Activated T-cell treated with anti-CD3 and anti-CD28 coated beads for 1 hour (primary cell): Measurements from ENCODE around the gene HSF4.

ENCODE experiments used
- DNase-seq: peaks from one replicate; pipeline ENCODE4 v3.0.0-alpha.2; 2020; ENCODE audit warnings: low read depth

HSF4 gene

GRCh38 chr16:67184995-67185650 is 20.6 kb downstream of the HSF4 start:
- DNase-seq, result peak; percentile 84

GRCh38 chr16:67185651-67186134 is 21.1 kb downstream of the HSF4 start:
- DNase-seq, result no peak

GRCh38 chr16:67186550-67186950 is 22.0 kb downstream of the HSF4 start:
- no peak for DNase-seq

- no peak for DNase-seq
Measured at GRCh38 chr16:67187175-67187890, 22.8 kb downstream of the HSF4 start.

- no peak for DNase-seq
Measured at GRCh38 chr16:67188323-67188722, 23.8 kb downstream of the HSF4 start.

GRCh38 chr16:67188798-67189197 is 24.3 kb downstream of the HSF4 start:
- no peak for DNase-seq

GRCh38 chr16:67190041-67190440 is 25.5 kb downstream of the HSF4 start, which contains the start of gene EXOC3L1:
Gene EXOC3L1 (minus strand): TSS chr16:67190136. CDS start chr16:67189676, 460 bp downstream.
- no peak for DNase-seq

GRCh38 chr16:67190448-67191399 is 26.2 kb downstream of the HSF4 start:
- DNase-seq, result no peak

GRCh38 chr16:67191411-67191994 is 27.0 kb downstream of the HSF4 start:
- DNase-seq, result no peak

- DNase-seq, result peak; percentile 74
Measured at GRCh38 chr16:67191995-67192681, 27.6 kb downstream of the HSF4 start, which contains the start of gene E2F4. Gene E2F4 (plus strand): TSS chr16:67192155. CDS start chr16:67192228, 73 bp downstream.

- DNase-seq, result no peak
Measured at GRCh38 chr16:67192781-67193361, 28.3 kb downstream of the HSF4 start.

GRCh38 chr16:67193536-67193935 is 29.0 kb downstream of the HSF4 start:
- DNase-seq, result no peak

GRCh38 chr16:67194260-67194659 is 29.7 kb downstream of the HSF4 start:
- no peak for DNase-seq

- DNase-seq, result no peak
Measured at GRCh38 chr16:67195676-67196075, 31.1 kb downstream of the HSF4 start.

GRCh38 chr16:67196881-67197280 is 32.3 kb downstream of the HSF4 start:
- DNase-seq, result no peak

GRCh38 chr16:67197704-67198103 is 33.2 kb downstream of the HSF4 start:
- no peak for DNase-seq

GRCh38 chr16:67198238-67198734 is 33.7 kb downstream of the HSF4 start:
- DNase-seq, result no peak

GRCh38 chr16:67199011-67199807 is 34.7 kb downstream of the HSF4 start, which contains the start of gene ELMO3:
Gene ELMO3 (plus strand): TSS chr16:67199131. CDS start chr16:67199327, 196 bp downstream.
- no peak for DNase-seq

- no peak for DNase-seq
Measured at GRCh38 chr16:67199808-67200198, 35.3 kb downstream of the HSF4 start.

- no peak for DNase-seq
Measured at GRCh38 chr16:67200491-67200890, 35.9 kb downstream of the HSF4 start.
